ENCODE data around the gene FHIT.

DNA sequence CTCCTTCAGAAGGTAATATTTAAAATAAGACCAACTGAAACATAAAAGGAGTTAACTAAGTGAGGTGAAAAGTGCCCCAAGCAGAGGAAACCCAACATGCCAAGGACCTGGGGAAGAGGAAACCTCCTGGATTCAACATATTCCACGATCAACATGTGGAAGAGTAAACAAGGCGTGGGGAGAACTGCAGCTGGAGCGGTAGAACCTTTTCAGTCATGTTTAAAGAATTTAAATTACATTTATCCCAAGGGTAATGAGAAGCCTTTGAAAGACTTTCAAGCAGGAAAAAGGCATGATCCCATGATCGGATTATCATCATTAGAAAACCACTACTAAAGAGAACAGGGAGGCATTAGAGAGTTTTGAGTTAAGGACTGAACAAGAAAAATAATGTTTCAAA lies 330.7 kb downstream of the FHIT start:
- TF ChIP-seq YY1 (IDR thresholded peaks at IDR 0.05) (no peak), RAD21 (IDR thresholded peaks at IDR 0.05) (no peak), EGR1 (IDR thresholded peaks at IDR 0.05; ENCODE audit: low read depth in 2 of 2) (no peak), GABPA (IDR thresholded peaks at IDR 0.05 in 1 of 2, conservative IDR thresholded peaks at IDR 0.05 in 1 of 2) (no peak), SP1 (IDR thresholded peaks at IDR 0.05) (no peak)
- TF ChIP-seq, protein P1, sequence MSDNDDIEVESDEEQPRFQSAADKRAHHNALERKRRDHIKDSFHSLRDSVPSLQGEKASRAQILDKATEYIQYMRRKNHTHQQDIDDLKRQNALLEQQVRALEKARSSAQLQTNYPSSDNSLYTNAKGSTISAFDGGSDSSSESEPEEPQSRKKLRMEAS (IDR thresholded peaks at IDR 0.05) = no peak
- TF ChIP-seq, protein P2, sequence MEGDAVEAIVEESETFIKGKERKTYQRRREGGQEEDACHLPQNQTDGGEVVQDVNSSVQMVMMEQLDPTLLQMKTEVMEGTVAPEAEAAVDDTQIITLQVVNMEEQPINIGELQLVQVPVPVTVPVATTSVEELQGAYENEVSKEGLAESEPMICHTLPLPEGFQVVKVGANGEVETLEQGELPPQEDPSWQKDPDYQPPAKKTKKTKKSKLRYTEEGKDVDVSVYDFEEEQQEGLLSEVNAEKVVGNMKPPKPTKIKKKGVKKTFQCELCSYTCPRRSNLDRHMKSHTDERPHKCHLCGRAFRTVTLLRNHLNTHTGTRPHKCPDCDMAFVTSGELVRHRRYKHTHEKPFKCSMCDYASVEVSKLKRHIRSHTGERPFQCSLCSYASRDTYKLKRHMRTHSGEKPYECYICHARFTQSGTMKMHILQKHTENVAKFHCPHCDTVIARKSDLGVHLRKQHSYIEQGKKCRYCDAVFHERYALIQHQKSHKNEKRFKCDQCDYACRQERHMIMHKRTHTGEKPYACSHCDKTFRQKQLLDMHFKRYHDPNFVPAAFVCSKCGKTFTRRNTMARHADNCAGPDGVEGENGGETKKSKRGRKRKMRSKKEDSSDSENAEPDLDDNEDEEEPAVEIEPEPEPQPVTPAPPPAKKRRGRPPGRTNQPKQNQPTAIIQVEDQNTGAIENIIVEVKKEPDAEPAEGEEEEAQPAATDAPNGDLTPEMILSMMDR (IDR thresholded peaks at IDR 0.05; ENCODE audit: low read depth, low read length, missing input control) = no peak

Data from liver (tissue), 3 donors.